Skin epidermis (tissue), 12 donors: Measurements from ENCODE around the gene CLTC.
"Not testable (repeated sequence)": the region's sequence is repeated elsewhere in the genome, so short reads cannot be mapped to it uniquely, and the experiment has no call there.

Experiments used
- H3K27ac ChIP-seq, 21 experiments: fragments of 200-600 bp; sonication (generic) in 11 of 21; one replicate each; pipeline ENCODE4 v1.5.0; 2020; ENCODE audit warnings: mild to moderate bottlenecking in 3 of 21, inconsistent platforms in 2 of 21, moderate library complexity in 2 of 21
- H3K4me3 ChIP-seq, 7 experiments: fragments of 200-600 bp; sonication (generic) in 2 of 7; one replicate each; pipeline ENCODE4 v1.5.0; 2020; ENCODE audit warnings: inconsistent platforms in 2 of 7, mild to moderate bottlenecking in 2 of 7, moderate library complexity in 1 of 7

CLTC gene

DNA sequence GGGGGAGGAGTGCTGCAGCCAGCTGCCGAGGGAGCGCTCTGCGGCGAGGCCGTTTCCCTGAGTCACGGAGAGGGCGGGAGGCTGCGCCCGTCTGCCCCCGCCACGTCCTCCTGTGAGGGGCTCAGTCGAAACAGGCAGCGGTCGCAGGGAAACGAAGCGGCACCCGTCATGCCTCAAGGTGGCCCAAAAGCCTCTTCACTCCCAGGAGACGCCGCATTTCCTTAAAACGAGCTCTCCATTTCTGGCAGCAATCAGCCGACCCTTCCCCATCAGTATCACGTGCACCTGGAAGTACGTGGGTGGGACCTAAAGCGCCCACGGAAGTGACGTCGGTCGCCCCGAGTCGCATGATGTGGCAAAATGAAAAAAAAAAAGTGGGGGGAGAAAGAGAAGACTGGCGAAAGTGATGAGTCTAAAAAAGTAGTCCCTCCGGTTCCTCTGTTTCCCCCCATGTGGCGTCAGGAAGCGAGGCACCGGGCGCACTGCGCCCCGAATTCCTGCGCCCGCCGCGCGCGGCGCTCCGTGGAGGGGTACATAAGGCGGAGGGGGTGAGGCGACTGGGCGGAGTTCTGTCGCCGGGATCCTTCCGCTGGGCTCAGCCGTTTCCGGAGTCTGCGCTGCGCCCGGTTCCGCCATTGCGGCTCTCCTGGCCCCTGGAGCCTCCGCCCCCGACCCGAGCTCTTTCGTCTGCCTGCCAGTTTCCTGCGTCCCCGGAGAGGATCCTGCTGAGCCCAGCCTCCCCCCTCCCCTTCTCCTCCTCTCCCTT is at the start of gene CLTC:
CLTC (plus strand) TSS at position 598 of the 766 bp plus-strand sequence. CDS start 237 bp downstream, outside the sequence.
- H3K4me3 ChIP-seq, result peak within 1 kb of the TSS; percentile 78 to 97 (median 86)

DNA sequence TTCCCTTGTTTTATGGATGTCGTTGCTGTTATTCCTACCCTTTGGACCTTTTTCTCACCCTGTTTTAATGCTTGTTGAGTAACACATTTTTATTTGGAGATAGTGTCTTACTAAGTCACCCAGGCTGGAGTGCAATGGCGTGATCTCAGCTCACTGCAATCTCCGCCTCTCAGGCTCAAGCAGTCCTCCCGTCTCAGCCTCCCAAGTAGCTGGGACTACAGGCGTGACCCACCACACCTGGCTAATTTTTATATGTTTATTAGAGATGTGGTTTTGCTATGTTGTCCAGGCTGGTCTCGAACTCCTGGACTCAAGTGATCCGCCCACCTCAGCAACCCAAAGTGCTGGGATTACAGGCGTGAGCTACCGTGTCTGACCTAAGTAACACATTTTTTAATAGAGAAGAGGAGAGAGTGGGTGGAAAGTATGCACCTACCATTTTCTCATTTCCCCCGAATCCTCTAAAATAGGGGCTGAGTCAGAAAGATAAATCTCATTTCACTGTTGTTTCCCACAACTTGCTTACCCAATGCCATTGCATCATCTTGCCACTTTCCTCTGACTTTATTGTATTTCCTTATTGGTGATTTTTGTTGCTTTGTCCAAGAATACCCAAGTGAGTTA is 47.3 kb upstream of the CLTC start:
- H3K27ac ChIP-seq, result no peak overlapping the region
- H3K4me3 ChIP-seq, result no peak overlapping the region

More for the DNA sequence above, at the start of gene CLTC:
- H3K27ac ChIP-seq, result peak within 1 kb of the TSS; percentile 93 to 100 (median 99)

DNA sequence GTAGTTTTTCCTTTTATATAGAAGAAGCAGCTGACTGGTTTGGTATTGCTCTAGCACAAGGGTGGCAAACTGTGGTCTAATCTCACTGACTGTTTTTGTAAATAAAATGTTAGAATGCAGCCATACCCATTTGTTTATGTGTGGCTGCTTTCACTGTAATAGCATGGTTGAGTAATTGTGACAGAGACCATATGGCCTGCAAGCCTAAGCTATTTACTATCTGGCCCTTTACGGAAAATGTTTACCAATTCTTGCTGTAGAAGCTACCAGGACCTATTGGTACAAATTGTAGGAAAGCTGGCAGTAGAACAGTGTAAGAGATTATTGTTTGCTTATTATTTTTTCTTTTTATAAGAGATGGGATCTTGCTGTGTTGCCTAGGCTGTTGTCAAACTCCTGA is 35.5 kb upstream of the CLTC start:
- not testable (repeated sequence) for H3K27ac ChIP-seq, H3K4me3 ChIP-seq

DNA sequence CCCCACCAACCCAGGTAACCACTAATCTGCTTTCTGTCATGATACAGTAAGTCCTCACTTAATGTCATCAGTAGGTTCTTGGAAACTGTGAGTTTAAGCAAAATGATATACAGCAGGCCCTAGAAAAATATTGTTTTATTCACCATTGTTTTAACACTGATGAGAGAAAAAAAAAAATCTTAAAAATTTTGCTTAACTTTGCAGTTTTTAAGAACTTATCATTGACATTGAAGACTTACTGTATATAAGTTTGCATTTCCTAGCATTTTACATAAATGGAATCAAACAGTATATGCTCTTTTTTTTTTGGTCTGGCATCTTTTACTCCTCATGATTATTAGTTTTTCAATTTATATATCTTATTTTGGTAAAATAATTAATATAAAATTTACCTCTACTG is 19.5 kb upstream of the CLTC start:
- no peak overlapping the region for H3K27ac ChIP-seq
- no peak overlapping the region for H3K4me3 ChIP-seq

DNA sequence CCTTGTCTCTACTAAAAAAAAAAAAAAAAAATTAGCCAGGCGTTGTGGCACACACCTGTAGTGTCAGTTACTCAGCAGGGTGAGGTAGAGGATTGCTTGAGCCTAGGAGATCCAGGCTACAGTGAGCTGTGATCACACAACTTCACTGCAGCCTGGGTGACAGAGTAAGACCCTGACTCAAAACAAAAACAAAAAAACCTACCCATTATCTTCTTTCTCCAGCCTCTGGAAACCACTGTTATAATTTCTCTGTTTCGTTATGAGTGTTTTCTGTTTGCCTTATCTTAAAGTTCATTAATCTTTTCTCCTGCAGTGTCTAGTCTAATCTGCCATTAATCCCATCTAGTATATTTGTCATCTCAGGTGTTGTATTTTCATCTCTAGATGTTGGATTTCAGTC is 18.6 kb upstream of the CLTC start:
- H3K4me3 ChIP-seq, result no peak overlapping the region
- H3K27ac ChIP-seq, result no peak overlapping the region

DNA sequence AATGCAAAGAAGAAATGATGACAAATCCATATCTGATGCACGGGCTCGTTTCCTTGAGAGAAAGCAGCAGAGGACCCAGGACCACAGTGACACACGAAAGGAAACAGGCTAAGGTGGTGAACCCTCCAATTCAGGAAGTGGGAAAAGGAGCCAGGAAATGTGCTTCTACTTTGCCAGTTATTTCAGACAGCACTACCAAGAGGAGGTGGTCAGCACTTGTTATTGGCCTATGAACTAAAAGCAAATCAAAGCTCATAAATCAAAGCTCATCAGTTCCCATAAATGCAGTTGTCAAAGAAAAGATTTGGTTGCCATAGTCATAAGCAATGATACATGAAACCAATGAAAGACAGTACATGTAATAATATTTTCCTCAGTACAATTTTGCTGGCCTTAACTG is 12.6 kb upstream of the CLTC start:
- Histone ChIP-seq H3K27ac (no peak overlapping the region), H3K4me3 (no peak overlapping the region)

DNA sequence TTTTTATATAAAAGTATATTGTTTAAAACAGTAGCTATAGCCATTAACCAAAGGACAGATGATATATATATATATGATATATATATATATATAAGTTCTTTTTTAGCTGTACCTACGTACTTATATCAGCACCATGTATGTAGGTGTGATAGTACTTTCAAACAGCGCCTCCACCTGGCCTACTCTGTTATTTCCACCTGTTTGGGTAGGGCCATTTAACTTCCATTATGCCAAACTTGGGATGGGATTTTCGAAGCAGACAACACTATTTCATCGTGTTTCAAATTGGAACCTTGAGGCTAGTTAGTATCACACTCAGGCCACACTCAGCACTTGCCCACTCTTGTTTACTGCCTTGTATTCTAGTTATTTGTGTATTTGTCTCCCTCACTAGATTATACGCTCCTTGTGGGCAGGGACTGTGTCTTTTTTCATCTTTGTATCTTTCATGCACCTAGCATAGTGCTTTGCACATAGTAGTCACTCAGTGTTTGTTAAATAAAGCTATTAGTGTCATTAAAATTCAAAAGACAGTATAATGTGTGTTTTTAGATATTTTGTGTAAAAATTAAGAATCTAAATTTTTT is 11.8 kb upstream of the CLTC start:
- H3K27ac ChIP-seq, result no peak overlapping the region
- H3K4me3 ChIP-seq, result no peak overlapping the region

DNA sequence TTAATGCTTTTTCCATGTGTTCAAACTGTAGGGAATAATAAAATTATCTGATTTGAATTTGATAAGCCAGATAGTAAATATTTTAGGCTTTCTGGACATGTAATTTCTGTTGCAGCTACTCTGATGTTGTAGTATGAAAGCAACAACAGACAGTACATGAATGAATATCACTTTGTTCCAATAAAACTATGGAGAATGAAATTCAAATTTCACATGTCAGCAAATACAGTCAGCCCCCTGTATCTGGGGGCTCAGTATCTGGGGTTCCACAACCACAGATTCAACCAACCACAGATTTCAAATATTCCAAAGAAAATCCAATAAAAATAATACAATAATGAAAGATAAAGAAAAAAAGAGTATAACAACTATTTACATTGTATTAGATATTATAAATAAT is 8.2 kb upstream of the CLTC start:
- no peak overlapping the region for H3K4me3 ChIP-seq

DNA sequence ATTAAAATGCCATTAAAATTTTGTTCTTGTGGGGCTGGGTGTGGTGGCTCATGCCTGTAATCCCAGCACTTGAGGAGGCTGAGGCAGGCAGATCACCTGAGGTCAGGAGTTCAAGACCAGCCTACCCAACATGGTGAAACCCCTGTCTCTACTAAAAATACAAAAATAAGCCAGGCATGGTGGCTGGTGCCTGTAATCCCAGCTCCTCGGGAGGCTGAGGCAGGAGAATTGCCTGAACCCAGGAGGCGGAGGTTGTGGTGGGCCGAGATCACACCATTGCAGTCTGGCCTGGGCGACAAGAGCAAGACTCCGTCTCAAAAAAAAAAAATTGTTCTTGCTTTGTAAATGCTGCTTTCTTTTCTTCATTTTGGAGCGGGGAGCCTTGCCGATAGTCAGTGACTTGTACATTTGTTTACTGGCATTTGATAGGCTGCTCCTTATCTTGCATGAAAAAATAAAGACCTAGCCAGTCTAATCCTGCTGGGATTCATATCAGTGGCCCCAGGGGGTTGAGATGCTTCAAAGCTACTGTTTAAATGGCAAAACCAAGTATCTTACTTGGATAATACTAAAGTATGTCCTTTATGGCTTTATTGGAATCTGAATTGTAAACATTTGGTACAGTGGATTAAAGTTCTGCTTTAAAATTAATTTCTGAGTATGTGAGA is 3.3 kb upstream of the CLTC start:
- no peak overlapping the region for H3K4me3 ChIP-seq
- H3K27ac ChIP-seq, result no peak overlapping the region

More for the DNA sequence above, 8.2 kb upstream of the CLTC start:
- no peak overlapping the region for H3K27ac ChIP-seq

DNA sequence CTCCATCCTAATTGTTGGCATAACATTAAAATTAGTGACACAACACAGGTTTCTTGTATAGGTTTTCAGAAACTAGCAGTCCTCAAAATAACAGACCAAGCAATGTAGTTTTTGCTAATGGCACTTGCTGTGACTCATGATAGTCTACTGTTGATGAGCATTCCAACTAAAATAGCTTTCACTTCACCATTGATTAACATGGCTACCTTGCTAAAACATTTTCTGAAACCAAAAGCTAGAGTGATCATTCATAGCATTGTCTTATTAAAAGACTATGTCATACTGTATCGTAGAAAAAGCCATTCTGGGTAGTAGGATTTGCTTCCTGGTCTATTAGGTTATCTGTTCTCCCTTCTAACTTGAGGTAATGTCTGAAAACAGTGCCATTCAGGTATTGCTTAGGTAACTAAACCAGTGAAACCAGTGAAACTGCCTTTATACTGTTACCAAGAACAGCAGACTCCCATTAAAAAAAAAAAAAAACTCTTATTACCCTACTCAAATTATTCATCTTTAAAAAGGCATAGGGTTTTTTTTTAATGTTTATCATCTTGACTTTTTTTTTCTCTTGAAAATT is 2.5 kb upstream of the CLTC start:
- H3K27ac ChIP-seq, result peak overlapping the region in 5 of 21 experiments; percentile 11 to 100 (median 99)
- no peak overlapping the region for H3K4me3 ChIP-seq

DNA sequence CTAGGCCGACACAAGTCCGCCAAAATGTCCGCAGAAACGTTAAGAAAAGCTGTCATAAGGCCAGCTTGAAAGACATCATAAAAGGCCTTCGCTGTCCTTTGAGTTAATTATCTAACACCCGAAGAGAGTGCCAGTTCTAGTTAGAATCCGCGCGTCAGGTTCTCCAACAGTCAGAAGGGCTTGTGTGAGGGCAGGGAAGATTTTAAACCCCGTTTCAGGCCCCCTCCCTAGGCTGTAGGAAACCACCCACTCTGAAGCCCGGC is 729 bp upstream of the CLTC start:
- H3K27ac ChIP-seq, result peak overlapping the region; percentile 93 to 100 (median 99)
- peak overlapping the region; percentile 78 to 97 (median 86) for H3K4me3 ChIP-seq

DNA sequence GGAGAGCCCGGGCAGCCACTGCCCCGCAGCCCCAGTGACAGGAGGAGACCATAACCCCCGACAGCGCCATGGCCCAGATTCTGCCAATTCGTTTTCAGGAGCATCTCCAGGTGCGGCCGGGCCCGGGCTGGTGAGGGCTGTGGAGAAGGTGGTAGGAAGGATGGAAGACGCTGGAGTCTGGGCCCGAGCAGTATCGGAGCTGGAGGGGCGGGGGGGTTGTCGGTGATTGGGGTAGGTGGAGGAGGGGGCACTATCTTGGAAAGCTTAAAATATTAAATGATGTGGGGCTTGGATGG is 317 bp downstream of the CLTC start:
- Histone ChIP-seq H3K27ac (peak overlapping the region; percentile 93 to 100 (median 99)), H3K4me3 (peak overlapping the region; percentile 78 to 97 (median 86))

DNA sequence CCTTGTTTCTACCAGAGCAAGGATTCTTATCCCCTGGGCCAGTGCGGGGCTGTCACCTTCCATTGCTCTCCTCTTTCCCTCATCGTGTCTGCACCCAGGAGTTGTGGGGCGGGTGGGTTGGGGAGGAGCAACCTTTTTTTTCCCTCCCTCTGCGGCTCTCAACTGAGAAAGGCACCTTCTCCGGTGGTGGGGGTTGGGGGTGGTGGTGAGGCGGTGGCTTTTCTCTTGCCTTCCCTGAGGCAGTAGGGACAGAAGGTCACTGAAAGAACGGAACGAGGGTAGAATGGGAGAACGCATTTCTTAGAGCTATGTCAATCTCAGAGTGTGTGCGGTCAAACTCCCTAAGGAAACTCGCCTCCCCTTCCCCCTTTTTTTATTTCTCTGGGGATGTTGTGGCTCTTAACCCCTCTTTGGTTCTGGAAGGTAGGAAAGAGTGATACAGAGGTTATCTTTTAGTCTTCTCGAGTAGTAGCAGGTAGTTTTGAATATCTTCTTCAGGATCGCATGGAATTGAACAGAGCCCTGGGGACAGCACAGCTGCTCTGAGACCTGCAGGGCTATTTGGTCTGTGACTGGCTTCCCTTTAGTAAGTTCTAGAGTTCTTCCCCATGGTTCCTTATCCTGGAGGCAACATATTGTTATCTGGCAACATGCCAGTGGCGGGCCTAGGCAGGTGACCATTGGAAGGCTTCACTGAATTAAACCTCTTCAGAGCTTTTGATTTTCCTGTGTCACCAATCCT is 994 bp downstream of the CLTC start:
- peak overlapping the region; percentile 93 to 100 (median 99) for H3K27ac ChIP-seq
- H3K4me3 ChIP-seq, result peak overlapping the region; percentile 78 to 97 (median 86)

DNA sequence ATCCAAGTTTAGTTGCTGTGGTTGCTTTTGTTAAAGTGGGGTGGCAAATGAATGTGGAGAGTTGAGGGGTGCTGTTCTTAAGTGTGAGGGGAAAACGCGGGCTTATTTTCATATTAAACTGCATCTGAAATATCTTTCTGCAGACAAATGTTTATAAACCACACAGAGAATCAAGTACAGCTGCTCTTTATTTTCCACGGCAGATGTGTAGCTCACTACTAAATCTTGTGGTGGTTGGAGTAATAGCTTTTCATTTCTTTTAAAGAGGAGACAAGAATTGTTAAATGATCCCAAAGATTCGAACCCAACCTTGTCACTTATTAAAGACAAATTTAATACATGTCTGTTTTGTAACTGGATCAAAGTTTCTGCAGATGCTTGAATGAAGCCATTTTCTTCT is 2.1 kb downstream of the CLTC start:
- H3K4me3 ChIP-seq, result peak overlapping the region; percentile 78 to 97 (median 86)
- H3K27ac ChIP-seq, result peak overlapping the region in 4 of 21 experiments; percentile 2 to 26 (median 18)

DNA sequence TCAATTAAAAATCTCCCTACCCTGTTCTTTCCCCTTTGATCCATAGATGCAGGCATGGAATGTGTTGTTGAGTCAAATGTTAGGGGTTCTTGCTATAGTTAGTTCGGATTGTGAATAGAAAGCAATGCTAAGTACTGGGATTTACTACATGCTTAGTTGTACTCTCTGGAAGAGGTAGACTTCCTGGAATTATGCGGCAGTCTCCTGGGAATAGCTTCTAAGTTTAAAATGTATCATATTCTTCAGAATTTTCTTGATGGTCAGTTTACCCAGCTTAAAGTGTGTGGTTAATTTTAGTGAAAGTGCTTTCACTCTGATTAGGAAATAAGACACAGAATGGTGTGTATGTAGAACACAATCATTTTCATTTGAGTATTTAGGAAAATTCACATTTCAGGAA is 3.5 kb downstream of the CLTC start:
- H3K27ac ChIP-seq, result peak overlapping the region in 4 of 21 experiments; percentile 2 to 46 (median 28)
- H3K4me3 ChIP-seq, result no peak overlapping the region

DNA sequence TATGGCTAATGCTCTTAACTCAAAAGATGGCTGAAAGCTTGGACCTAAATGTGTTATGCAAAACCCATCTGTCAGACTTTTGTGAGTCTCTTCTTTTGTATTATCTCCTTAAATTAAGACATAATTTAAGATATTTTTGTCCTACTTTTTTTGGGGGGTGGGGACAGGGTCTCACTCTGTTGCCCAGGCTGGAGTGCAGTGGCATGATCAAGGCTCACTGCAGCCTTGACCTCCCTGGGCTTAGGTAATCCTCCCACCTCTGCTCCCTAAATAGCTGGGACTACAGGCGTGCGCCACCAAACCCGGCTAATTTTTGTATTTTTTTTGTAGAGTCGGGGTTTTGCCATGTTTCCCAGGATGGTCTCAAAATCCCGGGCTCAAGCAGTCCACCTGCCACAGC is 7.1 kb downstream of the CLTC start:
- H3K4me3 ChIP-seq, result no peak overlapping the region
- H3K27ac ChIP-seq, result peak overlapping the region in 1 of 21 experiments; percentile 0

DNA sequence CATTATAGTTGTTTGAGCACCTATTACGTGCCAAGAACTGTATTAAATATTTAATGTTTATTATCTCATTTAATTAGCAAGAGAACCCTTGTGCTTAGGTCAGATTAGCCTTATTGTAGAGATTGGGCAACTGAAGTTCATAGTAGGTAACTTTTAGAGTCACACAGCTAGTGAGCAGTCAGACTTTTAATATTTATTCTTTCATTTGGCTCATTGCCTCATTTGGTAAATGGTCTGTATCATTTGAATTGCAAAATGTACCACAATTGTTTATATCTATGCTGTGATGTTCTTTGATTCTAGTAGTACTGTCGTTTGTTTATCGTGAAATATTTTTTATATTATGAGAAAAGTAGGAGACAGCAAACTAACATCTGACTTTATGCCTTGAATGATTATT is 7.6 kb downstream of the CLTC start:
- no peak overlapping the region for H3K4me3 ChIP-seq
- peak overlapping the region in 1 of 21 experiments; percentile 0 for H3K27ac ChIP-seq

DNA sequence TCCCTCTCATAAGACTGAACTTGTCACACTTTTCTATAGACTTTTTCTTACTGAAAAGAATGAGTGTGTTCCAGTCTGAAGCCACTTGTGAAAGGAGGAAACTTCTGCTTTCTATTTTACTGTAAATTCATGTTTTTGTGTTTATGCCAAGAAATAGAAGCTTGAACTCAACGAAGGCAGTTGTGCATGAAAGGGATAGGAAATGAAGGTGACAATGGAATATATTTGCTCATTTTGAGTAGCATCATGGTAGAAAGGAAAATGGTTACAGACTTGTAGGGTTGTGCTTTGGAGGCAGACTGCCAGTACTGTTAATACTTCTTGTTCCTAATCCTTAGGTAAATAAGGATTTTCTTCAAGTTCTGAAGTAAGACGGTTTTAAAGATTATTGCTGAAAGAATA is 8.1 kb downstream of the CLTC start:
- no peak overlapping the region for H3K4me3 ChIP-seq

DNA sequence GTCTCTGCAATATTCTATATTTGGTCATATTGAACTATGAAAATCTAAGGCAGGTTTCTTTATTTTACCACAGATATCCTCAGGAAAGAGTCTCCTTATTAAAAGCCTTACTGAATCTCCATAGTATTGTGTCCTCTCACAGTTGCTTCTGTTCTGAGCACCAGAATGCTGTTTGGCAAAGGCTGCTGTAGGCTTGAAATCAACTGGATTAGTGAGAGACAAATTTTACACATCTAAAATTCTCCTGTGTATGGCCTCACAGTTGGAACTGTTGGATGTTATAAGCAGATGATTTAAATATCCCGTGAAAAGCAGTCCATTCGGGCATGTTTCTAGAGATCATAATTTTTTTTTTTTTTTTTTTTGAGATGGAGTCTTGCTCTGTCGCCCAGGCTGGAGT is 9.5 kb downstream of the CLTC start:
- Histone ChIP-seq H3K27ac (no peak overlapping the region), H3K4me3 (no peak overlapping the region)

More for the DNA sequence above, 8.1 kb downstream of the CLTC start:
- peak overlapping the region in 1 of 21 experiments; percentile 23 for H3K27ac ChIP-seq

DNA sequence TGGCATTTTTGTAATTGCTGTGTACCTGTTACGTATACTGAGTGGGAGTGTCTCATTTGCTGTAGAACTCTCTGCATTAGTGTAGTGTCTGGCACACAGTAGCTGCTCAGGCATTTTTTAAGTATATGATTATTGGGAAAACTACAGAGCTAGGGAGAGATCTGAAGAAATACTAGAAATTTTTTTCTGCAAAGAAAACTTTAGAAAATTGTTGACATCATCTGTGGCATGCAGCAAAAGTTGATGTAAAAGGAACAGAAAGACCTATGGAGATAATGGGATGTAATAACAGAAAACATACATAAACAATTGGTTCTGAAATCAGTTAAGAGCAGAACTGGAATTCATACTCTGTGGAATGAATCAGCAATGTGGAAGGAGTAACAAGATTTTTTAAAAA is 11.6 kb downstream of the CLTC start:
- H3K27ac ChIP-seq, result no peak overlapping the region
- H3K4me3 ChIP-seq, result no peak overlapping the region
